ENCODE results near the gene IMP4. TPM values are rescaled to one million over a fixed set of nuclear protein-coding genes. Genes with fewer than 3 reads are reported as not detected.

IMP4 gene
- total and polyA plus RNA-seq, 12 donors = 50.6 to 190 (median 64.6) TPM

DNA sequence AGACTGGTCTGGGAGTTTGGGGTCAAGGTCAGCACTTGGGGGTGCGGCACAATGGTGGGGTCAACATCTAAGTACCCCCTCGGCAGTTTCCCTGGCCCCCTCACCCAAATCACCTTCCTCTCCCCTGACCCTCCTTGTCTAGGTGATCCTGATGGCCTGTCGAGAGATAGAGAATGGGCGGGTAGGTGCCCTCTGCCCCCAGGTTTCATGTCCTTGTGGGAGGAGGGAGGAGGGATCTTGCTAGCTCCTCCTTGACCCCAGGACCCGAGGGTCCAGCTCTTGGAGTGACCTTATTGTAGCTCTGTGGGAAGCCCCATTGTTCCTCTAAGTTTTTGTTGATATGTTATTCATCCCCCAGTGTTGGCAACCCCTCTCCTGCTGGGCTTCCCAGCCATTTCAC lies 16.8 kb downstream of the IMP4 start:
- peaks cover 0 to 4% (median 0%) of the 10 kb centered on the region in 9 donors for H3K36me3 ChIP-seq
- H3K9me3 ChIP-seq = peaks cover 0 to 9% (median 0%) of the 10 kb centered on the region in 11 donors
- WGBS, 2 donors = 76 to 86% methylated on average over 5 of the region's 5 CpGs
- TF ChIP-seq, protein P1, sequence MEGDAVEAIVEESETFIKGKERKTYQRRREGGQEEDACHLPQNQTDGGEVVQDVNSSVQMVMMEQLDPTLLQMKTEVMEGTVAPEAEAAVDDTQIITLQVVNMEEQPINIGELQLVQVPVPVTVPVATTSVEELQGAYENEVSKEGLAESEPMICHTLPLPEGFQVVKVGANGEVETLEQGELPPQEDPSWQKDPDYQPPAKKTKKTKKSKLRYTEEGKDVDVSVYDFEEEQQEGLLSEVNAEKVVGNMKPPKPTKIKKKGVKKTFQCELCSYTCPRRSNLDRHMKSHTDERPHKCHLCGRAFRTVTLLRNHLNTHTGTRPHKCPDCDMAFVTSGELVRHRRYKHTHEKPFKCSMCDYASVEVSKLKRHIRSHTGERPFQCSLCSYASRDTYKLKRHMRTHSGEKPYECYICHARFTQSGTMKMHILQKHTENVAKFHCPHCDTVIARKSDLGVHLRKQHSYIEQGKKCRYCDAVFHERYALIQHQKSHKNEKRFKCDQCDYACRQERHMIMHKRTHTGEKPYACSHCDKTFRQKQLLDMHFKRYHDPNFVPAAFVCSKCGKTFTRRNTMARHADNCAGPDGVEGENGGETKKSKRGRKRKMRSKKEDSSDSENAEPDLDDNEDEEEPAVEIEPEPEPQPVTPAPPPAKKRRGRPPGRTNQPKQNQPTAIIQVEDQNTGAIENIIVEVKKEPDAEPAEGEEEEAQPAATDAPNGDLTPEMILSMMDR (IDR thresholded peaks at IDR 0.05) = no peak
- no peak overlapping the region for H3K4me3 ChIP-seq
- no peak for ATAC-seq
- intact Hi-C loops (cut with DNase I) = loop anchor here in 1 of 10 donors (5.0 kb wide), 1 partner anchor 33 kb away; no protein-coding TSS in a partner anchor
- peaks cover 3 to 18% (median 16%) of the 10 kb centered on the region in 9 donors for H3K4me1 ChIP-seq
- H3K27me3 ChIP-seq = no peaks in the 10 kb centered on the region
- no peak overlapping the region for H3K27ac ChIP-seq
- DNase-seq = no peak

DNA sequence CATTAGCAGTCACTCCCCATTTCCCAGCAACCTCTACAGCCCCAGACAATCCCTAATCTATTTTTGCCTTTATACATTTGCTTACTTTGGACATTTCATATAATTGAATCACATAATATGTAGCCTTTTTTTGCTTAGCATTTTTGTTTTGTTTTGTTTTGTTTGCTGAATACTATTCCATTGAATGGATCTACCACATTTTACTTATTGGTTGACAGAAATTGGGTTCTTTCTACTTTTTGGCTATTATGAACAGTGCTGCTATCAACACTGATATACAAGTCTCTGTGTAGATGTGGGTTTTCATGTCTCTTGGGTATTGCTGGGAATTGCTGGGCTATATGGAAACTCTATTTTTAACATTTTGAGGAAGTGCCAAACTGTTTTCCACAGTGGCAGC lies 20.8 kb downstream of the IMP4 start:
- no peaks in the 10 kb centered on the region for H3K4me1 ChIP-seq
- H3K27me3 ChIP-seq = no peaks in the 10 kb centered on the region
- no peak for ATAC-seq
- DNase-seq = no peak
- H3K27ac ChIP-seq = no peak overlapping the region
- no peak overlapping the region for H3K4me3 ChIP-seq
- peaks cover 0 to 14% (median 0%) of the 10 kb centered on the region in 11 donors for H3K9me3 ChIP-seq
- intact Hi-C loops (cut with DNase I) = no loop called here
- TF ChIP-seq, protein P1 (IDR thresholded peaks at IDR 0.05) = no peak
- H3K36me3 ChIP-seq = peaks cover 0 to 4% (median 0%) of the 10 kb centered on the region in 9 donors

DNA sequence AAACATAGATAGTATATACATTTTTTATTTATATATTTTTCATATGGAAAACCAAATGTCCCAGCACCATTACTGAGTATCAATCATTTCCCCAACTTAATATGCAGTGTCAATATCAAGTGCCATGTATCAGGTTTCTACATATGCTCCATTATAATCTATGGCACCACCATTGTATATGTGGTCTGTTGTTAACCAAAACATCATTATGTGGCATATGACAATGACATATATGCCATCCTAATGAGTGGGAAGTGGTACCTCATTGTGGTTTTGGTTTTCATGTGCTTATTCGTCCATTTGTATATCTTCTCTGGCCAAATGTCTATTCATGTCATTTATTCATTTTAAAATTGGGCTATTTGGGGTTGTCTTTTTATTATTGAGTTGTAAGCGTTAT lies 22.4 kb downstream of the IMP4 start:
- 85 to 95% methylated on average over 2 of the region's 2 CpGs for WGBS, 2 donors
- no peak overlapping the region for H3K27ac ChIP-seq
- DNase-seq (no peak), ATAC-seq (no peak)
- H3K36me3 ChIP-seq = peaks cover 0 to under 1% (median 0%) of the 10 kb centered on the region in 9 donors
- intact Hi-C loops (cut with DNase I) = no loop called here
- no peak overlapping the region for H3K4me3 ChIP-seq
- TF ChIP-seq, protein P1 (IDR thresholded peaks at IDR 0.05) = no peak
- peaks cover 0 to 12% (median 0%) of the 10 kb centered on the region in 9 donors for H3K4me1 ChIP-seq
- H3K27me3 ChIP-seq = no peaks in the 10 kb centered on the region
- peaks cover 0 to 9% (median 0%) of the 10 kb centered on the region in 11 donors for H3K9me3 ChIP-seq

DNA sequence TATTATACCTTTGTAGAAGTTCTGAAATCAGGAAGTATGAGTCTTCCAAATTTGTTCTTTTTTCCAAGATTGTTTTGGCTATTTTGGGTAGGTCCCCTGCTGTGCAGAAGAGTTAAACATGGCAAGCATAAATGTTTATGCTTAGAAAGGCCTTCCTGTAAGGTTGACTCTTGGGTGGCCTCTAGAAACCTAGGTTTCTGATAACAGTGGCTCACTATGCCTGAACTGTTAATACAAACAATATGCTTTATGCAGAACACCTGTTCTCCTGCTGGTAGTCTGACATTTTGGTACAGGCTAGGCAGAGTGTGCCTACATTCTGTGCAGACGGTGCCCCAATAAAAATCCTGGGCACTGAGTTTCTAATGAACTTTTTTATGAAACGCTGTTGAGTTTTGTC lies 23.3 kb downstream of the IMP4 start:
- peaks cover 0 to 9% (median 0%) of the 10 kb centered on the region in 9 donors for H3K36me3 ChIP-seq
- WGBS, 2 donors = 95 to 96% methylated on average over 2 of the region's 2 CpGs
- H3K27ac ChIP-seq = no peak overlapping the region
- H3K27me3 ChIP-seq = no peaks in the 10 kb centered on the region
- DNase-seq (no peak), ATAC-seq (no peak)
- H3K4me3 ChIP-seq = no peak overlapping the region
- intact Hi-C loops (cut with DNase I) = no loop called here
- TF ChIP-seq, protein P1 (IDR thresholded peaks at IDR 0.05) = no peak
- H3K4me1 ChIP-seq = peaks cover 0 to 20% (median 4%) of the 10 kb centered on the region in 9 donors
- H3K9me3 ChIP-seq = peaks cover 0 to 5% (median 0%) of the 10 kb centered on the region in 11 donors

Measured in heart right ventricle (tissue), 16 donors.